Measurements from ENCODE around the gene BTBD2. TPM values are rescaled to one million over a fixed set of nuclear protein-coding genes. Genes with fewer than 3 reads are reported as not detected.

BTBD2 gene
- total RNA-seq, 1 experiment from 2014 or later, result 110 TPM

GRCh38 chr19:2027361-2027760 lies 11.8 kb upstream of the BTBD2 start:
- Histone ChIP-seq H3K27me3 (ENCODE audit: insufficient read depth, low read length) (no peaks in the 10 kb centered on the region), H3K23ac (ENCODE audit: insufficient read length, low read depth, low read length) (no peak overlapping the region), H2BK5ac (ENCODE audit: insufficient read length, low read length) (no peak overlapping the region), H3K79me2 (ENCODE audit: insufficient read depth, low read length) (no peaks in the 10 kb centered on the region), H3T11ph (ENCODE audit: low read length) (no peak overlapping the region), H3K9me3 (ENCODE audit: control insufficient read depth, low read depth, low read length) (no peaks in the 10 kb centered on the region), H3K9ac (ENCODE audit: extremely low read depth, insufficient read length, low read length) (no peak overlapping the region), H2BK12ac (ENCODE audit: insufficient read length, low read depth, low read length) (no peak overlapping the region), H2AFZ (ENCODE audit: low read length) (no peak overlapping the region), H2BK120ac (ENCODE audit: low read depth, low read length, poor library complexity, severe bottlenecking) (no peak overlapping the region), H2AK5ac (ENCODE audit: insufficient read length, low read length) (no peak overlapping the region), H4K91ac (ENCODE audit: insufficient read length, low read depth, low read length) (no peak overlapping the region), H3K14ac (ENCODE audit: insufficient read depth, low read length) (no peak overlapping the region), H2BK15ac (ENCODE audit: low read depth, low read length) (no peak overlapping the region), H3K4ac (ENCODE audit: low read depth, low read length) (no peak overlapping the region), H4K5ac (ENCODE audit: insufficient read length, low read depth, low read length) (no peak overlapping the region), H3K79me1 (ENCODE audit: insufficient read depth, low read depth, low read length, poor library complexity, severe bottlenecking) (no peaks in the 10 kb centered on the region), H3K4me1 (ENCODE audit: insufficient read depth, low read length) (no peaks in the 10 kb centered on the region; the same call in 1 of the 2 replicates), H3K18ac (ENCODE audit: insufficient read length, low read depth, low read length) (no peak overlapping the region), H3K56ac (ENCODE audit: insufficient read length, low read depth, low read length) (no peak overlapping the region), H3K4me2 (ENCODE audit: insufficient read depth, insufficient read length, low read length) (no peak overlapping the region), H3K23me2 (ENCODE audit: insufficient read length, low read depth, low read length, poor library complexity, severe bottlenecking) (no peaks in the 10 kb centered on the region), H2BK20ac (ENCODE audit: low read depth, low read length, poor library complexity, severe bottlenecking) (no peak overlapping the region), H4K8ac (replicated peaks; ENCODE audit: insufficient read length, low read depth, low read length) (no peak overlapping the region), H4K20me1 (ENCODE audit: control insufficient read depth, insufficient read depth, insufficient read length) (no peaks in the 10 kb centered on the region), H3K27ac (ENCODE audit: insufficient read length, low read depth, low read length) (no peak overlapping the region)
- no CpG with 5 or more reads among the region's 9 CpGs for WGBS (ENCODE audit: extremely low coverage, insufficient read length, low lambda C conversion rate)
- DNase-seq, result no peak
- Mint-ChIP-seq H3K9me3 (peaks cover 9 to 16% of the 10 kb centered on the region in 2 experiments), H3K4me1 (peaks cover 6 to 16% of the 10 kb centered on the region in 2 experiments), H3K4me3 (no peak overlapping the region), H3K27me3 (ENCODE audit: low read depth) (peaks cover 11% of the 10 kb centered on the region), H3K27ac (peak overlapping the region in 1 of 3 experiments; percentile 45; a peak in 1 of 7 replicates), H3K36me3 (ENCODE audit: insufficient read depth in 1 of 3, low read depth in 3 of 3) (peaks cover 0 to 5% (median 4%) of the 10 kb centered on the region in 3 experiments; a peak in 6 of 7 replicates)
- no peak for TF ChIP-seq CTCF (conservative IDR thresholded peaks at IDR 0.05)
